NCI-H460 (cell line): ENCODE data around the gene POLR2L. TPM values are rescaled to one million over a fixed set of nuclear protein-coding genes. Genes with fewer than 3 reads are reported as not detected.
A peak's percentile ranks its signal among the peaks of the same experiment; 100 is the strongest.

Experiments
- DNase-seq: peaks from one replicate; pipeline ENCODE4 v3.0.0-alpha.2; 2016; ENCODE audit warnings: low read depth; ENCODE audit errors: extremely low read depth
- total RNA-seq: library from RNA; depleted of rRNA; stranded (reverse); fragments of >200 nt; shearing (Covaris generic); gene quantifications from 2 replicates; pipeline ENCODE4 v1.2.3, GENCODE V29; 2014

POLR2L gene
- total RNA-seq, 1 experiment from 2014 or later, result 174 TPM

GRCh38 chr11:855796-856195 is 13.5 kb upstream of the POLR2L start:
- no peak for DNase-seq

DNA sequence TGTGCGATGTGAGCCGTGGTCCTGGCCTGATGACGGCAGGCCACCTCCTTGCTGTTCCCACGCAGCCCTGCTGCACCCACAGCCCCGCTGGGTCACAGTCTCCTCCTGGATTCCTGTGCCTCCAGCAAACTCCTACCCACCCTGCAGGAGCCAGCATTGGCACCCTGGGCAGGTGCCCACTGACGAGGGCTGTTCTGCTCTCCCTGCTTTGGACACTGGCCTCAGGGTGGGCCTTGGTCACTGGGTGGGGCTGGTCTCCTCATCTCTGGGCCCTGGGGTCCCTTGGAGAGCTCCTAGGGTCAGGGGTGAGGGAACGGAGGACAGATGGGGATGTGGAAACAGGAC is 13.0 kb upstream of the POLR2L start:
- DNase-seq, result no peak

- no peak for DNase-seq
Measured at GRCh38 chr11:854601-855329, 12.4 kb upstream of the POLR2L start.

DNA sequence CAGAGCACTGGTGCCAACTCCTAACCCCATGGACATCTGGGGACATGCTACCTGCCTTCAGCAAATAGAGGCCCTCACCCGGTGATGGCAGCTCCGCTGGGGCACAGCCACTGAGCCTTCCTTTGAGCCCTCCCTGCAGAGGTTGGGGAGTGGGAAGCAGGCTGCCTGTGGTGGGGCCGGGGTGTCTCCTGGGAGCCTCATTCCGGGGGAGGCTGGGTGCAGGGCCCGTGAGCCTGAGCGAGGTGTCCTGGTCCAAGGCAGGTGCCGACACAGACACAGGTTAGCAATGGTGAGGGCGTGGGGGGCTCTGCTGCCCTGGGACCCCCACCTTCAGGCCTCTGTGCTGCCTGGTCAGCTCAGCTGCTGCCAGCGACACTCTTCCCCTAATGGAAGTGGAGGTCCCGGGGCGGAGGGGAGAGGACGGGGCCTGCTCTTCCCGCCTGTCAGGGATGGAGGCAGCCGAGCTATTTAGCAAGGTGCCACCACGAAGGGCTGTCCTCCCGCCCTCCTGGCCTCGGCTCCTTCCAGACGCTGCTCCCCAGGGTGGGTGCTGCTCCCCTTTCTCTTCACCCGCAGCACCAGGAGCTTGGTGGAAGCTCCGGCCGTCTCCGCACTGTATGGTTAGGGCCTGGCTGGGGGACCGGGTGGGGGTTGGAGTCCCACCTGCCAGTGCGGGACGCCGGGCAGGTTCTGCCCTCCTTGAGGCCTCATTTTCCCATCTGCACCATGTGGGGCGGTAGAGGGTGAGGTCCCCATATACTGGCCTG is 11.5 kb upstream of the POLR2L start:
- DNase-seq, result no peak

DNA sequence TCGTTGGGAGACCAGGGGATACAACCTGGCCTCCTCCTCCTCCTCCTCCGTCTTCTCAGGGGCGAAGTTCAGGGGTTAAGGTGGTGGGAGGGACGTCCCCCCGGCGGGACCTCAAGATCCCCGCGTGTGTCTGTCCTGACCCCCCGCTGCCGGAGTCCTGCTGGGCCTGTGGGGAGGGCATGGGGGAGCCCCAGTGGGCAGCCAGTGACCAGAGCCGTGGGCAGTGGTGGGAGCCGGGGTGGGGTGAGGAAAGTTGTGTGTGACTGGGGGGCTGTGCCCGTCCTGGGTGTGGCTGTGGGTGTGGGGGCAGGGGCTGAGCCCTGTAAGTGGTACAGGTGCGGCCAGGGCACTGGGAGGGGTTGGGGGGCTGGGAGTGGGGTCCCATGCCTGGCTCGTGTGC is 10.4 kb upstream of the POLR2L start:
- DNase-seq, result no peak

GRCh38 chr11:850775-851763 is 8.7 kb upstream of the POLR2L start:
- DNase-seq, result no peak

- DNase-seq, result no peak
Measured at GRCh38 chr11:849951-850774, 7.8 kb upstream of the POLR2L start.

GRCh38 chr11:849104-849824 is 6.9 kb upstream of the POLR2L start:
- DNase-seq, result no peak

- DNase-seq, result no peak
Measured at GRCh38 chr11:848380-848931, 6.1 kb upstream of the POLR2L start.

DNA sequence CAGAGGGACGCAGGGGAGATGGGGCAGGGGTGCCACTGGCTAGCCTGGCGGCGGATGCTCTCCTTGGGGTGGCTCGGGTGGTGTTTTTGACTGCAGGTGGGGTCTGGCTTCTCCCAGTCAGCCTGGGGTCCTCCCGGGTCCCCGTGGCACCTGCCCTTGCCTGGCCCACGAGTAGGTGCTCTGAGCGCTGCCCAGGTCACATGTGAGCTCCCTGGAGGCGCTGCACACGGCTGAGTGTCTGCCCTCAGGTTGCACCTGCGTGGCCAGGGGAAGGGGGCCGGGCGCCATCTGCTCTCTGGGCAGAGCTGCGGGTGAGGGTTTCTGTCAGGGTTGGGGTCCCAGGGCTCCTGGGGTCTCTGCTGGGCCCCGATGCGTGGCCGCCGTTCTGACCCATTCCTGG is 5.5 kb upstream of the POLR2L start:
- DNase-seq, result no peak

DNA sequence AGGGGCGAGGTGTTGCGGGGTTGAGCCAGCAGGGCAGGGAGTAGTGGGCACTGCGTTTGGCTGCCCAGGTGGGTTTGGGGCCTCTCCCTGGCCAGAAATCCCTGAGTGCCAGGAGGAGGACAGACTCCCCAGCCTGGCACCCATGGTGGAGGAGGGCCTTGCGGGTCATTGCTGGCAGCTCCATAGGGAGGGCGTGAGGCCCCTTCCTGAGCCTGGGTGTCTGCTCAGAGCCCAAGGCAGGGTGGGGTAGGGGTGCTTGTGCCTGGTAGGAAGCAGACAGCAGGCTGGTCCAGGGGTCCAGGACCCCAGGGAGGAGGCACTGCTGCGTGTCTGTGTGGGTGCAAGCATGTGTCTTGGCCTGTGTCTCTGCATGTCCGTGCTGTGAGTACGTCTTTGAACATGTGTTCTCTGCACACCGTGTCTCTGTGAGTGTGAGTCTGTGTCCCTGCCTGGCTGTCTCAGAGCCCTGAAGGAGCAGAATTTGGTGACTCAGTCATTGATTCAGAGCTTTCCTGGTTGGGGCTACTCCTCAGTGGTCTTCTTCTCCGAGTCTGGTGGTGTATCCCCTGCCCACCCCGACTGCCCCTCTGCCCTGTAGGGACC is 4.3 kb upstream of the POLR2L start:
- DNase-seq, result no peak

GRCh38 chr11:845872-846495 is 3.7 kb upstream of the POLR2L start:
- no peak for DNase-seq

DNA sequence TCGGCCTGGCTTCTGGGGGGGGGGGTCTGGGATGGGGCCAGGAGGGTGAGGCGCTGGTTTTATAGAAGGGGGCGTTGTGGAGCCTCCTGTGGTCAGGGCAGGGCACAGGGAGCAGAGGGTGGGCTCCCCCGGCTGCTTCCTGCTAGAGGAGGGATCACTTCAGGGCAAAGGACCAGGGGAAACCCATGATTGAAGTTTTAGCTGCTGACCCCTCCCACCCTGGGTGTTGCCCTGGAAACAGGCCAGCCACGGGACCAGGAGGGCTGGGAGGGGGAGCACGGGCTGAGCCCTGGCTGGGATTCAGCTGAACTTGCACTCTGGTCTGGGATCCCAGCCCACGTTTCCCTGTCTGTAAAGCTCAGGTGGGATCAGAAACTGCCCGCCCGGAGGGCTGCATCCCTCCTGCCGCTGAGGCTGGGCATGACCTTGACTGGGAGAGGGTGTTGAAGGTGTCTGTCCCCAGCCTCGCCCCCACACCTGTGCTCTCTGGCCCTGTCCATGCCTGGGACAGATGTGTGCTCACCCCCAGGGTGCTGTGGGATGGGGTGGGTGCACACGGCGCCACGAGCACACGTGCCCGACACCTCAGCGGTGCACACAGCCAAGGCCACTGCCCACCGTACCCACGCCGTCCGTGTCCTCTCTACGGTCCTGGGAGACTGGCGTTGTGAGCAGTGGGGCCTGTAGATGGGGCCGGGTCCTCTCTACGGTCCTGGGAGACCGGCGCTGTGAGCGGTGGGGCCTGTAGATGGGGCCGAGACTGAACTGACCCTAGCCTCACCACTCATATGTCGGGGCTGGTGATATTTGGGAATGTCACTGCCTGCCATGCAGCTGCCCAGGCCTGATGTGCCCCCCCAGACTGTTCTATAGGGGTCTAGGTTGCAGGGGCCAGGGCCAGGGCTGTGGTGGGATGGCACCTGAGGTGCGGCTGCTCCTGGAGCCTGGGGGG is 2.6 kb upstream of the POLR2L start:
- DNase-seq, result peak; percentile 61

DNA sequence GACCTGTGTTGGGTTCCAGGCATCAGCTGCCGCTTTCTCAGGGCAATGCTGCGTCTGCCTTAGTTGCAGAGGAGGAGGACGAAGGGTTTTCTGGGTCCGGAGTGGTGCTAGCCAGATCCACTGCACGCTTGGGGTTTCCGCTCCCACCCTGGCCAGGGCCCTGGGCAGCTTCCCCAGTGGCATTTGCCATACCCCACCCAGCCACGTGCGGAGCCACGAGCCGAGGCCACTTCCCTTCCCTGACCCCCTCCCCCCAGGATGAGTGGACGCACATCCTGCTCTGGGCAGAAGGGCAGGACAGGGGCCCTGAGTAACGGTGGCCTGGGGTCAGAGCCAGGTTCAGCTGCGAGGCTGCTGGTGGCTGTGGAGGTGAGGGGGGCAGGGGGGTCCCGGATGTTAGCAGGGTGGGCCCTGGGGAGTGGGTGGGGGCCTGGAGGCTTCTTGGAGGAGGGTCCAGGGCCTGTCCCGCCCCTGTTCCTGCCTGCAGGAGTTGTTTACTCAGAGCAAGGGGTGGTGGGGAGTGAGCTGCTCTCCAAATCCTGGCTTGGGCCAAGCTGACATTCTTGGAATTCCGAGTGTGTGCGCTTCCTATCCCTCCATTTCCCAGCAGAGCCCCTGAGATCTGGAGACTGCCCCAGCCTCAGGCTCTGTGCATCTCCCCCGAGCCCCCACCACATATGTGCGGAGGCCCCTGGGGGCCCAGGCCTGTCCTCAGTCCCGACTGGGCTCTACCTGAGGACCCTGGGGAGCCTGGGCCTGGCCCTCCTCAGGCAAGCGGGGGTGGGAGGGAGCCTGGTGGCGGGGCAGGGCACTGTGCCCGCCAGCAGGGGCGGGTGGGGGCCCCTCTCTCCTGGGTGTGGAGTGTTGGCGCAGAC is 1.7 kb upstream of the POLR2L start:
- DNase-seq, result peak; percentile 81

DNA sequence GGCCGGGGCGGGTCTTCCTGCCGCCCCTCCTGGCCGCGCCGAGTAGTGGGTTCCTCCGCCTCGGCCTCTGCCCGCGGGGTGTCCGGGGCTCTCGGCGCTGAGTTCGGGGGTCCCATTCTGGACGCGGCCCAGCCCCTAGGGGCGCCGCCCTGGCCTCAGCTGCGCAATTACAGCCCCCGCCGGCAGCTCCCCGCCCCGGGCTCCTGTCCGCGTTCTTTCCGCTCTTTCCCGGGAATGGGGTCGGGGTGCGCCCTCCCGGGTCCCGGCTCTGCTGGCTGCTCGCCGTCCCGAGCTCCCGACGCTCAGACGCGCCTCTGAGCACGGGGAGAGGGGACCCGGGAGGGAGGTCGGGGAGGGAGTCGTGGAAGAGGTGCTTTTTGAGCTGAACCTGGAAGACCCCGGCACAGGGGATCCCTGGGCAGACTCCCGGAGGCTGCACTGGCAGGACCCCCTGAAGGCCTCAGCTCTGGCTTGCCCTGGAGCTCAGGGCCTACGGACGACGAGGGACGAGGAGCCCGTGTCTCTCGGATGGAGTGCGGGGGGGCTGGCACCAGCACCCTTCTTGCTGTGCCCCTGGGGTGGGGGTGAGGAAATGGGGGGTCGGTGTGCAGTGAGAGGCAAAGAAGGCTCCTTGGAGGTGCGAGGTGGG is 881 bp upstream of the POLR2L start:
- DNase-seq, result no peak

GRCh38 chr11:841981-842369 is 354 bp downstream of the POLR2L start:
- no peak for DNase-seq
